Psoas muscle (tissue), 8 donors: ENCODE results near the gene IRF1. TPM values are rescaled to one million over a fixed set of nuclear protein-coding genes. Genes with fewer than 3 reads are reported as not detected.

ENCODE experiments used
- ATAC-seq, 4 donors: fragments of 200-7000 bp; cut with Tn5 transposase; one replicate each; pipeline ENCODE4 v1.9.1; 2020; ENCODE audit warnings: moderate library complexity in 3 of 4, mild to moderate bottlenecking in 2 of 4
- DNase-seq, 2 donors: peaks; one replicate each; pipeline ENCODE4 v3.0.0-alpha.2; 2020
- H3K27ac ChIP-seq: fragments of 200-600 bp; one replicate; pipeline ENCODE4 v1.8.0; 2022
- H3K27me3 ChIP-seq, 3 donors: fragments of 200-600 bp in 1 of 3; one replicate each; pipeline versions ENCODE4 v1.6.1 to v1.8.0; 2013 to 2022; ENCODE audit warnings: low read length in 2 of 3, mild to moderate bottlenecking in 2 of 3, moderate library complexity in 1 of 3; ENCODE audit not compliant: insufficient read depth in 3 of 3
- H3K36me3 ChIP-seq, 2 donors: fragments of 200-600 bp in 1 of 2; one replicate each; pipeline versions ENCODE4 v1.6.1 to v1.8.0; 2013 to 2022; ENCODE audit warnings: low read depth in 1 of 2, mild to moderate bottlenecking in 1 of 2, moderate library complexity in 1 of 2; ENCODE audit not compliant: insufficient read depth in 1 of 2
- H3K4me1 ChIP-seq: fragments of 200-600 bp; one replicate; pipeline ENCODE4 v1.8.0; 2022
- H3K4me3 ChIP-seq: fragments of 200-600 bp; one replicate; pipeline ENCODE4 v1.8.0; 2022; ENCODE audit warnings: mild to moderate bottlenecking
- H3K9me3 ChIP-seq: fragments of 200-600 bp; one replicate; pipeline ENCODE4 v1.8.0; 2022
- CTCF ChIP-seq: fragments of 200-600 bp; IDR thresholded peaks from one replicate; pipeline ENCODE4 v1.8.0; 2022; ENCODE audit warnings: antibody characterized with exemption
- WGBS, 3 donors: extraction: QIAGEN DNeasy Blood & Tissue Kit; methylation state at CpG; one replicate each; pipeline versions ENCODE4 v1.1.6 to v1.1.7; 2013; 5-methylcytosine and 5-hydroxymethylcytosine counted together
- intact Hi-C, 2 donors: fragments of 100-400 bp; cut with DNase I; formaldehyde crosslinking; loops; one replicate each; pipeline versions ENCODE4 v1.11.0 to v1.14.2; 2022
- polyA plus RNA-seq, 3 donors: library from polyadenylated mRNA; stranded (reverse); fragments of 200-250 nt; gene quantifications; one replicate each; pipeline ENCODE4 v1.2.3, GENCODE V29; 2013
- total RNA-seq, 4 donors: library from RNA; stranded (reverse); fragmentation: NEBNext Ultra II Directional in 2 of 4; extraction: Animal tissue kit (Norgen Biotek cat#: 25700) in 2 of 4; gene quantifications; one replicate each; pipeline versions ENCODE4 v1.2.1 to v1.2.4, GENCODE V29; 2021 to 2023
- donor health status: healthy with polysubstance abuse.
- donor health status: DM: no; HTN: no; CAD: no; lungs with moderate emphysema.
- donor health status: Bipolar disorder and iron deficiency.
- donor health status: healthy.
- donor health status: DM: yes; HTN: yes; CAD: no.
- donor health status: DM: no; HTN: no; CAD: no.
- donor health status: DM: no; HTN: no; CAD: no.
- donor health status: DM: yes; HTN: yes; CAD: no.

Gene IRF1
- total and polyA plus RNA-seq, 7 donors: 4.7 to 18.8 (median 11.8) TPM

- ATAC-seq: no peak
- H3K27me3 ChIP-seq: no peaks in the 10 kb centered on the region
- intact Hi-C loops: loop anchor here in 1 of 2 donors (2.0 kb wide), 1 partner anchor 68 kb away; no protein-coding TSS in a partner anchor
- WGBS, 3 donors: 72 to 78% (median 75%) methylated on average over 2 of the region's 2 CpGs
- H3K4me1 ChIP-seq: peaks cover 13% of the 10 kb centered on the region
- no peak for TF ChIP-seq CTCF
- no peaks in the 10 kb centered on the region for H3K9me3 ChIP-seq
- no peak for DNase-seq
- H3K4me3 ChIP-seq: peak overlapping the region; percentile 75
- H3K36me3 ChIP-seq: peaks cover 0 to 55% of the 10 kb centered on the region in 2 donors
- H3K27ac ChIP-seq: no peak overlapping the region
These were observed 2.0 kb downstream of the IRF1 start for GRCh38 chr5:132488590-132488989.

GRCh38 chr5:132487841-132488555 is 2.6 kb downstream of the IRF1 start:
- intact Hi-C loops: loop anchor here in 1 of 2 donors (2.0 kb wide), 1 partner anchor 67 kb away; no protein-coding TSS in a partner anchor
- WGBS, 3 donors: 67 to 75% (median 72%) methylated on average over 3 of the region's 3 CpGs
- Histone ChIP-seq H3K4me1 (peaks cover 13% of the 10 kb centered on the region), H3K36me3 (peaks cover 0 to 61% of the 10 kb centered on the region in 2 donors), H3K27me3 (no peaks in the 10 kb centered on the region), H3K4me3 (peak overlapping the region; percentile 75), H3K27ac (peak overlapping the region; percentile 9), H3K9me3 (no peaks in the 10 kb centered on the region)
- no peak for TF ChIP-seq CTCF
- ATAC-seq (no peak), DNase-seq (no peak)

GRCh38 chr5:132487095-132487428 is 3.5 kb downstream of the IRF1 start:
- Histone ChIP-seq H3K4me3 (peak overlapping the region; percentile 75), H3K9me3 (no peaks in the 10 kb centered on the region), H3K36me3 (peaks cover 0 to 63% of the 10 kb centered on the region in 2 donors), H3K4me1 (peaks cover 13% of the 10 kb centered on the region), H3K27me3 (no peaks in the 10 kb centered on the region), H3K27ac (no peak overlapping the region)
- DNase-seq (no peak), ATAC-seq (no peak)
- intact Hi-C loops: no loop called here
- 73 to 84% (median 79%) methylated on average over 4 of the region's 4 CpGs for WGBS, 3 donors
- no peak for TF ChIP-seq CTCF

- H3K4me1 ChIP-seq: peaks cover 13% of the 10 kb centered on the region
- ATAC-seq (no peak), DNase-seq (no peak)
- 86 to 93% (median 89%) methylated on average over 14 of the region's 14 CpGs for WGBS, 3 donors
- TF ChIP-seq CTCF: no peak
- H3K4me3 ChIP-seq: no peak overlapping the region
- intact Hi-C loops: no loop called here
- H3K9me3 ChIP-seq: no peaks in the 10 kb centered on the region
- no peak overlapping the region for H3K27ac ChIP-seq
- no peaks in the 10 kb centered on the region for H3K27me3 ChIP-seq
- H3K36me3 ChIP-seq: peaks cover 0 to 63% of the 10 kb centered on the region in 2 donors
These were observed 4.1 kb downstream of the IRF1 start for GRCh38 chr5:132486318-132487094.
